ENCODE measurements around the gene RNF38.
"Not testable (repeated sequence)": the region's sequence is repeated elsewhere in the genome, so short reads cannot be mapped to it uniquely, and the experiment has no call there.

Gene RNF38

GRCh38 chr9:36325081-36325828 lies 74.8 kb downstream of the RNF38 start:
- no peak for DNase-seq

DNA sequence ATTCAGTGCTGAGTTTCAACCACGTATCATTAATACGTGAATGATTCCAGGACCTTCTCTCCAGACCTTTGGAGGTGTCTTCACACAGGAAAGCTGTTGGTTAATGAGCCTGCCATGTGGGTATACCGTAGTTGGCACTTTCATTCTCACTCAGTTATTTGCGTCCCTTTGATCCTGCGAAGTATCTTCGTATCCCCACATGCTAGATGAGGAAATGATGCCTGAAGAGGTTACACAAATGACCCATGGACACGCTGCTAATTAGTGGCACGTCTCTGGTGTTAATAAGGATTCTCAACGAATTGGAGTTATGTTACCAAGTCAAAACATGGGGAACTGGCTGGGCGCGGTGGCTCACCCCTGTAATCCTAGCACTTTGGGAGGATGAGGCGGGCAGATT lies 76.1 kb downstream of the RNF38 start:
- no peak for DNase-seq

GRCh38 chr9:36322462-36322861 lies 77.6 kb downstream of the RNF38 start:
- no peak for DNase-seq

- DNase-seq = not testable (repeated sequence)
These were observed 78.2 kb downstream of the RNF38 start for GRCh38 chr9:36321903-36322302.

- DNase-seq = no peak
These were observed 79.6 kb downstream of the RNF38 start for GRCh38 chr9:36320466-36320865.

DNA sequence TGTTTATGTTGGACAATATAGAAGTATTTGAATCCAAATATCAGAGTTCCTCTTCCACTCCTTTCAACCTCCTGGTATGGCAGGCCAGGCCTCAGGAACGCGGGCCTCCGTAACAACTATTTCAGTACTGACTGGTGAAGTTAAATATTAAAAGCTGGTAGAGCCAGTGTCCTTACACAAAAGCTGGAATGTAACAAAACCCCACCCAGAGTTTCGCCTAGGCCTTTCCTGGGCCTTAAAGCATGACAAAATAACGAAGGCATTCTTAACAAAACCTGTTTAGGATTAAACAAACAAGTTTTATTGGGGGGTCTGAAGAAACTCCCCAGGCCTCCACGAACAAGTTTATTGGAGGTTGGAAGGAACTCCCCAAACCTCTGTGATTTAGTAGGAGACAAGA lies 80.3 kb downstream of the RNF38 start:
- DNase-seq = no peak

DNA sequence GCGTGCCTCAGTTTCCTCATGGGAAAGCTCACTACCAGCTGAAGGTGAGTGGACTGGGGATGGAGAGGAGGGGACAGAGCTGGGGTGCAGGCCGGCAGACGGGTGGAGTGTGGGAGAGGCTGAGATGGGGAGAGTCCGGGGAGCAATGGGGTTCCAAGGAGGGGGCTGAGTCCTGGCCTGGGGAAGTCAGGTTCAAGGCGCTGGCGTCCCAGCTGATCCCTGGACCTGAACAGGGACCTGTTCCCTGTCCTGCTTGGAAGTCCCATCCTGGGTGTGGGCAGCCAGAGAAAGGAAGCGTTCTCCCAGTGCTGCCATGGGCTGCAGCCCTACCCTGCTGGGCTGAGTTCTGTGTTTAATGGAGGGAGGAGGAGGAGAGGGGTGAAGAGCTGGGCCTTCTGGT lies 80.9 kb downstream of the RNF38 start:
- DNase-seq = no peak

GRCh38 chr9:36318212-36318802 lies 81.8 kb downstream of the RNF38 start:
- no peak for DNase-seq

DNA sequence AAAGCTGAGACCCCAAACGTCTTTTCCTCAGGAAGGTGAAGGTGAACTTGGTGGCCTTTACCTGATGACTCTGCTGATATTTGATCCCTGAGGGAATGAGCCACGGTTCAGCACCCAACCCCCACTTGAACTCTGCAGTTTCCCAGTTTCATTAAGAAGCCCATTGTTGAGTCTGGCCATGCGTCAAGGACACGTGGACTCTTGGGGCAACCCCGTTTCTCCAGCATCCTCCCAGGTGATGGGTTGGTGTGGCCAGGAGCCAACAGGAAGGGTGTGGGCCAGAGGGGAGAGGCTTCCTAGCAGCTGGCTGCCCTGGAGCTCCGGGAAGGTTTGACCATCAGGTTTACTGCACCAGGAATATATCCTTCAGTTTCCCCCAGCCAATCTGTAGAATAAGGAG lies 82.3 kb downstream of the RNF38 start:
- no peak for DNase-seq

DNA sequence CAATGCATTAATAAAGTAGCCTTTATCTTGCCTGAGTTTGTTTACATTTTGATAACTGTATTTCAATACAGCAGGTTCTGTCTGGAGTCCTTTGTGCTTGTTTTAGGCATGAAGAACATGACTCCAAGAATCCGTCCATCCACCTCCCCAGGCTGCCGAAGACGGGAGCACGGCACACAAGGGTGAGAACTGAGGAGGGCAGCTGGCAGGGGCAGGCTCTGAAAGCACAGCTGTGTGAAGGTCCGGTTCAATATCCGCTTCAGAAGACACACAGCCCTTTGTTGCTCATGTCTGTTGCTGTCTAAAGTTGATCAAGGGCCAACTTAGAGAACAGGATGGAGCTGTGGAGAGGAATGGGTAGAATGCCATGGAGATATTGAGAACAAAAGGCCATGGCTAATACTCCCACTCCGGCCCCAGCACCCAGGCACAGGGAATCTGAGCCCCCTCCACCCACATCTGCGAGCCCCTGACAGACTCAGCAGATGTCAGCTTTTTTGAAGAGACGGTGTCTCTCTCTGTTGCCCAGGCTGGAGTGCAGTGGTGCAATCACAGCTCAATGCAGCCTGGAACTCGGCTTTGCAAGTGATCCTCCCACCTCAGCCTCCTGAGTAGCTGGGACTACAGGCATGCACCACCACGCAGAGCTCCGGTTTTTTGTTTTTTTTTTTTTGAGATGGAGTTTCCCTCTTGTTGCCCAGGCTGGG lies 83.3 kb downstream of the RNF38 start:
- no peak for DNase-seq

- no peak for DNase-seq
These were observed 84.0 kb downstream of the RNF38 start for GRCh38 chr9:36316049-36316448.

DNA sequence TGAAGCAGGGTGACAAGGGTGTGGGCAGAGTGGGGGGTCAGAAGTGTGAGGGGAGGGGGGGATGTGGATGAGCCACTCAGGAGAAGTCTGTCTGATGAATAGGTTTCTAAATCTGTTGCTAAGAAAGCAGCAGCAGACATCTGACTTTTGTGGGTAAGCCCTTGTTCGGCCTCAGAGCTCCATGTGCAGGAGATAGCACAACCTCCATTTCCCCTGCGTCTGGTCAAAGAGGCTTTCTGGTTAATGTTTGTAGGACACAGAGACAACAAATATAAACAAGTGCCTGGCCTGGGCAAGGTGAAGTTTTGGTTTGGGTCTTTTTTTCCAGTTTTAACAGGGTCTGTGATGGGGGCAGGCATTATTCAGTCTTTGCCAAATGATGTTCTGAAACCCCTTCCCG lies 84.8 kb downstream of the RNF38 start:
- no peak for DNase-seq

DNA sequence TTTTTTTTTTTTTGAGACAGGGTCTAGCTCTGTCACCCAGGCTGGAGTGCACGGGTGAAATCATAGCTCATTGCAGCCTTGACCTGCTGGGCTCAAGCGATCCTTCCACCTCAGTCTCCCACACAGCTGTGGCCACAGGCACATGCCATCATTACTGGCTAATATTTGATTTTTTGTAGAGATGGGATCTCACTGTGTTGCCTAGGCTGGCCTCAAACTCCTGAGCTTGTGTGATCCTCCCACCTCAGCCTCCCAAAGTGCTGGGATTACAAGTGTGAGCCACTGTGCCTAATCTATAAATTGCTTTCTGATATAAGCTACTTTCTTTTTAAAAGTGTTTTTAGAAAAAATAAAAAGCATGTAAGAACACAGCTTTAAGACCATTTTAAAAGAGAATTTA lies 85.3 kb downstream of the RNF38 start:
- no peak for DNase-seq

DNA sequence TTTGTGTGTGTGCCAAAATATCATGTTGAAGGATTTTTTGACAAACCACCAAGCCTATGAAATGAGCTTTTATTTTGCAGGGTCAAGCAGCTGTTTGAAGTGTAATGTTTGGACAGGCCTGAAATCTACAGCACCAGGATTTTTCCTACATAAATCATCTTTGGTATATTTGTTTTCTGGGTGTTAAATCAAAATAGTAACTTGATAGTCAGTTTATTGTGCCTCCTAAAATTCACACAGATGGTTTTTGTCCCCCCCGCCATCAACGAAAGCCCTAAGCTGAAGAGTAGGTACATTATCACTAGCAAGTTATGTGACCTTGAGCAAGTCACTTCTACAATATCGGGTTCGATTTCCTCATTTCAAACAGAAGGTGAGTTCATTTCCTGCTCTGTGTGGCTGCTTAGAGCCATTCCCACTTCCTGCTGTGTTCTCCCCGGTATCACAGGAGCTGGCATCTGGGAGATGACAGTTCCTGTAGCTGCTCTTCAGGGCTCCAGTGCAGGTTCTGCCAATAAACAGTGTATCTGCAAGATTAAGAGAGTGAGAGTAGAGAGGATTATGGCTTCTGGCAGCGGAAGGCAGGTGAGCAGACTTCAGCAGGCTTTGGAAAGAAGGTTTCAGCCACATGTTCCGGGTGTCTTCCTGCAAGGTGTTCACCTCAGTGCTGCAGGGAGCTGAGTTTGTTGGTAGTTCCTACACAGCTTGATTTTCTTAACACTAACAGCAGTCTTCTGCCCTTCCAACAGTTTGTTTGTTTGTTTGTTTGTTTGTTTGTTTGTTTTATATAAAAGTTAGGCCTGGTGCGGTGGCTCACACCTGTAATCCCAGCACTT lies 93.4 kb downstream of the RNF38 start:
- no peak for DNase-seq

DNA sequence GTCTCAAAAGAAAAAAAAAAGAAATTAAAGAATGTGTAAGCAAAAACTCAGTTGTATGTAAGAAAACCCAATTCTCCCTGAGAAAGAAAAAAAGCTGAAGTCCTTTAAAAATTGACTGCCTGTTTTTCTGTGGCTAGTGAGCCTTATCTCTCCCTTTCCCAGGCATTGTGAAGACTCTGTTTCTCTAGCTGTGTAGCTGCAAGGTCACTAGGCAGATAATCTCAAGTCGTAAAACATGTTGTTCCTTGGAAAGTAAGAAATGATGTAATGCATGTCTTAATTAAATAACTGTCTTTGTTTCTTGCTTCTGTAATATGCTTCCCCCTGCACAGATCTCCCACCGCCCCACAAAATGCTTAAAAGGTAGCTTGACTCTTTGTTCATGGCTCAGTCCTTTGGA lies 95.7 kb downstream of the RNF38 start:
- DNase-seq = not testable (repeated sequence)

GRCh38 chr9:36301227-36301626 lies 98.8 kb downstream of the RNF38 start:
- DNase-seq = no peak

- peak; percentile 20 for DNase-seq
These were observed 101.5 kb downstream of the RNF38 start for GRCh38 chr9:36298566-36298965.

GRCh38 chr9:36297798-36298197 lies 102.3 kb downstream of the RNF38 start:
- no peak for DNase-seq

DNA sequence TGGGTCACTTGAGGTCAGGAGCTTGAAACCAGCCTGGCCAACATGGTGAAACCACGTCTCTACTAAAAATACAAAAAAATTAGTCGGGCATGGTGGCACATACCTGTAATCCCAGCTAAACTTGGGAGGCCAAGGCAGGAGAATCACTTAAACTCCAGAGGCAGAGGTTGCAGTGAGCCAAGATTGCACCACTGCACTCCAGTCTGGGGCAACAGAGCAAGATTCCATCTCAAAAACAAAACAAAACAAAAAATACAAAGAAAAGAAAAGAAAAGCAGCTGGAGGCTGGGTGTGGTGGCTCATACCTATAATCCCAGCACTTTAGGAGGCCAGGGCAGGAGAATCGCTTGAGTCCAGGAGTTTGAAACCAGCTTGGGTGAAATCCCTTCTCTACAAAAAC lies 105.1 kb downstream of the RNF38 start:
- not testable (repeated sequence) for DNase-seq

- DNase-seq = no peak
These were observed 106.2 kb downstream of the RNF38 start for GRCh38 chr9:36293918-36294317.

DNA sequence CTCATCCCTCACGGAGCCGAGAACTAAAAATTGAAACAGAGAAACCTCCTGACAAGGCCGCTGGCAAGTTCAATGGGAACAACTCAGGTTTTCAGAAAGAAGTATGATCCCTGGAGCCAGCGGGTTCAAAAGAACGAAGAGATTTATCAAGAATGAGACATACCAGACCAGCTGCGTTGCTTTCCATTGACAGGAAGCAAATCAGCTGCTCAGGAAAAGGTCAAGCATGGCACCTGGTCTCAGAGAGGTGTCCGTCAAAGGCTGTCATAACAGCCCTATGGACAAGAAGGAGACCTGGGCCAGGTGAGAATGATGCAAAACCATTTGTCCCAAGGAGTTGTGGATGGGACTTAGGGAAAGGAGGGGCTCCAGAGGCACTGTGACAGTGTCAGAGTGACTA lies 106.9 kb downstream of the RNF38 start:
- no peak for DNase-seq

DNA sequence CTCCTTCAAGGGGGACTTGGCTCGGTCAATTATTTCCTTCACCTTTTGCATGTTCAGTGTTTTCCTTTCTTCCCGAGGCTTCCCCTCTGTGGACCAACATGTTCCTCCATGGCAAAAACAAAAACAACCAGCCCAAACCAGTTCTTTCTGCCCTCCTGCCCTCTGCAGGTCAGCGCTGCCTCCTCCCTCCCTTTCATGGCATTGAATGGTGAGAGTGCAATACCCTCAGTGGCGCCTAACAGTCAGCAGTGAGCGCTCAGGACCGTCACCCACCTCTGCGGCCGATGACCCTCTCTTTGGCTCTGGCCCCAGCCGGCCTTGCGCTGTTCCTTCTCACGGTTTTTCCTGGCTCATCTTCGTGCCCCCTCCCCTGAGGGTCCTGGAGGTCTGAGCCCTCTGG lies 107.4 kb downstream of the RNF38 start:
- no peak for DNase-seq

DNA sequence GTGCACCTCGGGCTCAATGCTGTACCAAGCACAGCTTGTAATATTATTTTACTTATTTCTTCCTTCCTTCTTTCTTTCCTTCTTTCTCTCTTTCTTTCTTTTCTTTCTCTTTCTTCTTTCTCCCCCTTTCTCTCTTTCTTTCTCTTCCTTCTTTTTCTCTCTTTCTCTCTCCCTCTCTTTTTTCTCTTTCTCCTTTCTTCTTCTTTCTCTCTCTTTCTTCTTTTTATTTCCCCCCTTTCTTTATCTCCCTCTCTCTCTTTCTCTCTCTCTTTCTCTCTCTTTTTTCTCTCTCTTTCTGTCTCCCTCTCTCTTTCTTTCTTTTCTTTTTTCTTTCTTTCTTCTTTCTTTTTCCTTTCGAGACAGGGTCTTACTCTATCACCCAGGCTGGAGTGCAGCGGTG lies 109.1 kb downstream of the RNF38 start:
- DNase-seq = no peak

Data from HCEC 1CT (cell line).